NB4 (cell line): ENCODE results near the gene CORIN.

Experiments
- POLR2A ChIP-seq: IDR thresholded peaks from 2 replicates; pipeline ENCODE4 v1.6.1; 2011; ENCODE audit warnings: mild to moderate bottlenecking; ENCODE audit not compliant: insufficient read length; ENCODE audit errors: extremely low read depth
- TF ChIP-seq, protein P1 (sequence below): IDR thresholded peaks from 2 replicates; pipeline ENCODE4 v1.6.1; 2011; ENCODE audit warnings: low read depth, low read length
- TF ChIP-seq, protein P2 (sequence below): IDR thresholded peaks from one replicate; pipeline ENCODE4 v1.5.1; 2012; ENCODE audit warnings: low read depth, low read length

DNA sequence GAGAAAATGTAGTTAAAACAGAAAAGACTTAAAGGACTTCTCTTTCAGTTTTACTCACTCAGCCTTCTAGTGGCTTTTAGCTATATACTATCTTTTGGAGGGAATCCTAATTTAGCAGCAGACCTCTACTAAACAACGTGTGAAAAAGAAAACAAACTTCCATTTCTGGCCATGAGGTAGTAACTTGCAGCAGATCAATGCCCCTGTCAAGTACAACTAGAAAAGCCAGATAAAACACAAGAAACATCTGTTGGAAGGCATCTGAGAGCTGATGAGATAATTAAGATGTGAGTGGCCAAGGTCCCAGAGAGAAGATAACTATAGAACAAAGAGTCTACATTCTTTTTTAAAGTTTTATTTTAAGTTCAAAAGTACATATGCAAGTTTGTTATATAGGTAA is 101.7 kb downstream of the CORIN start:
- TF ChIP-seq, protein P1, sequence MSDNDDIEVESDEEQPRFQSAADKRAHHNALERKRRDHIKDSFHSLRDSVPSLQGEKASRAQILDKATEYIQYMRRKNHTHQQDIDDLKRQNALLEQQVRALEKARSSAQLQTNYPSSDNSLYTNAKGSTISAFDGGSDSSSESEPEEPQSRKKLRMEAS, result no peak
- no peak for TF ChIP-seq POLR2A
- TF ChIP-seq, protein P2, sequence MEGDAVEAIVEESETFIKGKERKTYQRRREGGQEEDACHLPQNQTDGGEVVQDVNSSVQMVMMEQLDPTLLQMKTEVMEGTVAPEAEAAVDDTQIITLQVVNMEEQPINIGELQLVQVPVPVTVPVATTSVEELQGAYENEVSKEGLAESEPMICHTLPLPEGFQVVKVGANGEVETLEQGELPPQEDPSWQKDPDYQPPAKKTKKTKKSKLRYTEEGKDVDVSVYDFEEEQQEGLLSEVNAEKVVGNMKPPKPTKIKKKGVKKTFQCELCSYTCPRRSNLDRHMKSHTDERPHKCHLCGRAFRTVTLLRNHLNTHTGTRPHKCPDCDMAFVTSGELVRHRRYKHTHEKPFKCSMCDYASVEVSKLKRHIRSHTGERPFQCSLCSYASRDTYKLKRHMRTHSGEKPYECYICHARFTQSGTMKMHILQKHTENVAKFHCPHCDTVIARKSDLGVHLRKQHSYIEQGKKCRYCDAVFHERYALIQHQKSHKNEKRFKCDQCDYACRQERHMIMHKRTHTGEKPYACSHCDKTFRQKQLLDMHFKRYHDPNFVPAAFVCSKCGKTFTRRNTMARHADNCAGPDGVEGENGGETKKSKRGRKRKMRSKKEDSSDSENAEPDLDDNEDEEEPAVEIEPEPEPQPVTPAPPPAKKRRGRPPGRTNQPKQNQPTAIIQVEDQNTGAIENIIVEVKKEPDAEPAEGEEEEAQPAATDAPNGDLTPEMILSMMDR, result no peak
